ENCODE data around the gene CCP110. TPM values are rescaled to one million over a fixed set of nuclear protein-coding genes. Genes with fewer than 3 reads are reported as not detected.
A peak's percentile ranks its signal among the peaks of the same experiment; 100 is the strongest.

CCP110 gene
- total RNA-seq, 5 donors from 2014 or later (not counting 1 experiment from before 2014, with no cell fraction given): 12.3 to 18.8 (median 17.1) TPM

- Histone ChIP-seq H3K36me3 (ENCODE audit: control insufficient read depth in 2 of 2, extremely low read depth in 1 of 2, insufficient read depth in 1 of 2, low read length in 1 of 2) (no peaks in the 10 kb centered on the region), H3K9me3 (no peaks in the 10 kb centered on the region), H3K4me1 (ENCODE audit: control insufficient read depth in 1 of 2, extremely low read depth in 1 of 2, insufficient read depth in 2 of 2, low read length in 2 of 2) (peaks cover 2 to 3% of the 10 kb centered on the region in 2 experiments), H3K4me3 (ENCODE audit: control insufficient read depth in 1 of 2, extremely low read depth in 1 of 2, low read length in 1 of 2) (no peak overlapping the region), H3K27me3 (replicated peaks in 1 of 2; ENCODE audit: control insufficient read depth in 2 of 2, extremely low read depth in 1 of 2, insufficient read depth in 2 of 2, low read length in 1 of 2) (no peaks in the 10 kb centered on the region), H3K27ac (ENCODE audit: low read length) (no peak overlapping the region)
- peaks cover 3% of the 10 kb centered on the region for H3K36me3 Mint-ChIP-seq
- ChIA-PET CTCF (no interaction called here), POLR2A (no interaction called here)
- H3K27ac Mint-ChIP-seq: no peak overlapping the region
- DNase-seq: no peak
- no peaks in the 10 kb centered on the region for H3K9me3 Mint-ChIP-seq
- 100% methylated on average over 1 of the region's 1 CpG for whole genome bisulfite sequencing (ENCODE audit: insufficient coverage)
- no peak overlapping the region for H3K4me3 Mint-ChIP-seq
- ATAC-seq (replicated peaks in 1 of 4): no peak
- H3K27me3 Mint-ChIP-seq: no peaks in the 10 kb centered on the region
- H3K4me1 Mint-ChIP-seq: peaks cover 9 to 11% (median 11%) of the 10 kb centered on the region in 3 donors
Measured at GRCh38 chr16:19490619-19491018, 33.1 kb upstream of the CCP110 start.

DNA sequence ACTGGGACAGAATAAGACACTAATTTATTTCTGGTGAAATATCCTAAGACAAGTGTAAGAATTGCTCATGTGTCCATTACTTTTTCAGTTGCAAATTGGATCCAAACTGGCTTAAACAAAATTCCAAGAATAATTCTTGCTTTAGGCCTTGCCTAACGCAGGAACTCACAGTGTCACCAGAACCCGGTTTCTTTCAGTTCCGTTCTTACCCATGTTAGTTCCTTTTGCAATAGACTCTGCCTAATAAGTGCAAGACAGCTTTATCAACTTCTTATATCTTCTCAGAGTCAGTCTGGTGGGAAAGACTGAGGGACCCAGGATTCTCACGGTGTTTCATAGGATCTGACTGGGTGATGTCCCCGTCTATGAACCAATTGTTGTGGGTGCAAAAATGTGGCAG is 26.6 kb upstream of the CCP110 start:
- Histone ChIP-seq H3K9me3 (no peaks in the 10 kb centered on the region), H3K27ac (ENCODE audit: low read length) (no peak overlapping the region), H3K36me3 (ENCODE audit: control insufficient read depth in 2 of 2, extremely low read depth in 1 of 2, insufficient read depth in 1 of 2, low read length in 1 of 2) (peaks cover 9 to 21% of the 10 kb centered on the region in 2 donors), H3K4me3 (ENCODE audit: control insufficient read depth in 1 of 2, extremely low read depth in 1 of 2, low read length in 1 of 2) (no peak overlapping the region), H3K27me3 (replicated peaks in 1 of 2; ENCODE audit: control insufficient read depth in 2 of 2, extremely low read depth in 1 of 2, insufficient read depth in 2 of 2, low read length in 1 of 2) (no peaks in the 10 kb centered on the region), H3K4me1 (ENCODE audit: control insufficient read depth in 1 of 2, extremely low read depth in 1 of 2, insufficient read depth in 2 of 2, low read length in 2 of 2) (peaks cover 2 to 3% of the 10 kb centered on the region in 2 experiments)
- Mint-ChIP-seq H3K27me3 (no peaks in the 10 kb centered on the region), H3K36me3 (peaks cover 25% of the 10 kb centered on the region), H3K4me3 (no peak overlapping the region), H3K9me3 (no peaks in the 10 kb centered on the region), H3K27ac (no peak overlapping the region), H3K4me1 (peaks cover 9 to 11% (median 11%) of the 10 kb centered on the region in 3 donors)
- WGBS (ENCODE audit: insufficient coverage): 69% methylated on average over 4 of the region's 5 CpGs
- ChIA-PET POLR2A (no interaction called here), CTCF (no interaction called here)
- DNase-seq (no peak), ATAC-seq (replicated peaks in 1 of 4) (no peak)

DNA sequence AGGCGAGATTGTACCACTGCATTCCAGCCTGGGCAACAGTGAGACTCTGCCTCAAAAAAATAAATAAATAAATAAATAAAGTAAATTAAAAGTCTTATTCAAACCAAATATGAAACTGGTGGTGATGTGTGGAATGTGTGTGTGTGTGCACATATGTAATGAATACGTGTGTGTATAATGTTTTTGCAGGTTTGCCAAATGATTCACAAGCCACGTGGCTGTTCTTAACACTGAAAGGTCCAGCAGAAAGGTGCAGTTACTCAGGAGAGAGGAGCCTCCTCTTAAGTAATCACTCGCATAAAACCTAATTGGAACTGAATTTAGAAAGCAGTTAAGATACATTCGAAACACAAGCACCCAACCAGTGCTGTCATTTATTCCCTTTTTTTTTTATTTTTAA is 24.7 kb upstream of the CCP110 start:
- H3K36me3 ChIP-seq (ENCODE audit: control insufficient read depth in 2 of 2, extremely low read depth in 1 of 2, insufficient read depth in 1 of 2, low read length in 1 of 2): peaks cover 17 to 38% of the 10 kb centered on the region in 2 donors
- Mint-ChIP-seq H3K27ac (no peak overlapping the region), H3K27me3 (no peaks in the 10 kb centered on the region), H3K9me3 (no peaks in the 10 kb centered on the region), H3K4me1 (peaks cover 3 to 4% (median 4%) of the 10 kb centered on the region in 3 donors), H3K36me3 (peaks cover 38% of the 10 kb centered on the region), H3K4me3 (no peak overlapping the region)
- peaks cover 0 to 3% of the 10 kb centered on the region in 2 experiments for H3K4me1 ChIP-seq (ENCODE audit: control insufficient read depth in 1 of 2, extremely low read depth in 1 of 2, insufficient read depth in 2 of 2, low read length in 2 of 2)
- 100% methylated on average over 1 of the region's 5 CpGs for WGBS (ENCODE audit: insufficient coverage)
- no peak overlapping the region for H3K4me3 ChIP-seq (ENCODE audit: control insufficient read depth in 1 of 2, extremely low read depth in 1 of 2, low read length in 1 of 2)
- no peak for ATAC-seq (replicated peaks in 1 of 4)
- no peaks in the 10 kb centered on the region for H3K9me3 ChIP-seq
- no peak overlapping the region for H3K27ac ChIP-seq (ENCODE audit: low read length)
- DNase-seq: no peak
- no peaks in the 10 kb centered on the region for H3K27me3 ChIP-seq (replicated peaks in 1 of 2; ENCODE audit: control insufficient read depth in 2 of 2, extremely low read depth in 1 of 2, insufficient read depth in 2 of 2, low read length in 1 of 2)
- POLR2A ChIA-PET: no interaction called here
- CTCF ChIA-PET: interaction anchor here in 1 of 2 donors (0.7 kb wide), 1 partner anchor 9 kb away, joined by 3 read pairs; no protein-coding TSS in a partner anchor

GRCh38 chr16:19499481-19499880 is 24.3 kb upstream of the CCP110 start:
- ATAC-seq (replicated peaks in 1 of 4): no peak
- Mint-ChIP-seq H3K36me3 (peaks cover 41% of the 10 kb centered on the region), H3K4me1 (no peaks in the 10 kb centered on the region), H3K27ac (no peak overlapping the region), H3K27me3 (no peaks in the 10 kb centered on the region), H3K9me3 (no peaks in the 10 kb centered on the region), H3K4me3 (no peak overlapping the region)
- peaks cover 17 to 43% of the 10 kb centered on the region in 2 donors for H3K36me3 ChIP-seq (ENCODE audit: control insufficient read depth in 2 of 2, extremely low read depth in 1 of 2, insufficient read depth in 1 of 2, low read length in 1 of 2)
- no peaks in the 10 kb centered on the region for H3K9me3 ChIP-seq
- H3K4me1 ChIP-seq (ENCODE audit: control insufficient read depth in 1 of 2, extremely low read depth in 1 of 2, insufficient read depth in 2 of 2, low read length in 2 of 2): no peaks in the 10 kb centered on the region
- no peaks in the 10 kb centered on the region for H3K27me3 ChIP-seq (replicated peaks in 1 of 2; ENCODE audit: control insufficient read depth in 2 of 2, extremely low read depth in 1 of 2, insufficient read depth in 2 of 2, low read length in 1 of 2)
- H3K27ac ChIP-seq (ENCODE audit: low read length): no peak overlapping the region
- POLR2A ChIA-PET: no interaction called here
- CTCF ChIA-PET: interaction anchor here in 1 of 2 donors (0.7 kb wide), 1 partner anchor 9 kb away, joined by 3 read pairs; no protein-coding TSS in a partner anchor
- no peak for DNase-seq
- WGBS (ENCODE audit: insufficient coverage): no CpG with 5 or more reads among the region's 3 CpGs
- no peak overlapping the region for H3K4me3 ChIP-seq (ENCODE audit: control insufficient read depth in 1 of 2, extremely low read depth in 1 of 2, low read length in 1 of 2)

- WGBS (ENCODE audit: insufficient coverage): no CpG with 5 or more reads among the region's 3 CpGs
- no peaks in the 10 kb centered on the region for H3K27me3 Mint-ChIP-seq
- H3K4me1 ChIP-seq (ENCODE audit: control insufficient read depth in 1 of 2, extremely low read depth in 1 of 2, insufficient read depth in 2 of 2, low read length in 2 of 2): no peaks in the 10 kb centered on the region
- no peaks in the 10 kb centered on the region for H3K27me3 ChIP-seq (replicated peaks in 1 of 2; ENCODE audit: control insufficient read depth in 2 of 2, extremely low read depth in 1 of 2, insufficient read depth in 2 of 2, low read length in 1 of 2)
- ChIA-PET POLR2A (no interaction called here), CTCF (interaction anchor here (0.5 to 2.0 kb wide), 11 partner anchors 16 to 416 kb away, joined by 3 to 30 read pairs (median 4); partner anchors contain the start of gene VPS35L (in 1 of the 2))
- H3K36me3 ChIP-seq (ENCODE audit: control insufficient read depth in 2 of 2, extremely low read depth in 1 of 2, insufficient read depth in 1 of 2, low read length in 1 of 2): peaks cover 17 to 68% of the 10 kb centered on the region in 2 donors
- ATAC-seq (replicated peaks in 1 of 4) (peak in 3 of 4 experiments; percentile 38 to 46 (median 46)), DNase-seq (peak in 34 of 35 experiments; percentile 5 to 76 (median 46))
- no peak overlapping the region for H3K27ac Mint-ChIP-seq
- H3K27ac ChIP-seq (ENCODE audit: low read length): no peak overlapping the region
- no peaks in the 10 kb centered on the region for H3K9me3 ChIP-seq
- no peak overlapping the region for H3K4me3 Mint-ChIP-seq
- no peaks in the 10 kb centered on the region for H3K9me3 Mint-ChIP-seq
- H3K36me3 Mint-ChIP-seq: peaks cover 59% of the 10 kb centered on the region
- H3K4me1 Mint-ChIP-seq: no peaks in the 10 kb centered on the region
- no peak overlapping the region for H3K4me3 ChIP-seq (ENCODE audit: control insufficient read depth in 1 of 2, extremely low read depth in 1 of 2, low read length in 1 of 2)
Measured at GRCh38 chr16:19502395-19503131, 21.2 kb upstream of the CCP110 start.

DNA sequence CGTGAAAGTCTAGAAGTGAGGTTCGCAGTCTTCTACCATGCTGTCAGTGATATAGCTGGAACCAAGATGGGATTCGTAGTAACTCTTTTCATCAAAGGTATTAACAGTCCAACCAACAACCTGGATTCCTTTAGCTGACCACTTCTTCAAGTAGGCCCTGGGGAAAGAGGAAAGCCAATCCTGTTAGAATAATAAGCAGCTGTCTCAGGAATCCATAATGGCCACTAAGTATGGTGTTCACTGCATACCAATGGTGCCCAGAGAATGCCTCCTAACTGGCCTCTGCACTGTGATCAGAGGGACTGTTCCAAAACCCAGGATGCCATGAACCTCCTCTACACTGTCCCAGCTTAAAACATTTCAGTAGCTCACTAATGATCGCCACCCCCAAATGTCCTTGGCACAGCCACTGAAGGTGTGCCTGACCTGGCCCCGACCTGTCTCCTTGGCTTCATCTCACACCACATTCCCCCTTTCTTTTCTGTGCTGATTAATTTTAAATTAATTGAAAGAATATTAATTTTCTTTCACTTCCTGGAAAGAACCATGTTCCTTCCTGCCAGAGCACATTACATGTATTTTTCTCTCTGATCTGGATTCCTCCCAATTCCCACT is 20.2 kb upstream of the CCP110 start:
- no peaks in the 10 kb centered on the region for H3K9me3 ChIP-seq
- ATAC-seq (replicated peaks in 1 of 4): no peak
- ChIA-PET POLR2A (no interaction called here), CTCF (interaction anchor here (0.5 to 2.0 kb wide), 6 partner anchors 15 to 467 kb away, joined by 3 to 30 read pairs (median 4); partner anchors contain the start of gene VPS35L (in 1 of the 2))
- no peak overlapping the region for H3K27ac Mint-ChIP-seq
- H3K4me1 ChIP-seq (ENCODE audit: control insufficient read depth in 1 of 2, extremely low read depth in 1 of 2, insufficient read depth in 2 of 2, low read length in 2 of 2): no peaks in the 10 kb centered on the region
- H3K9me3 Mint-ChIP-seq: no peaks in the 10 kb centered on the region
- WGBS (ENCODE audit: insufficient coverage): no CpG with 5 or more reads among the region's 5 CpGs
- peaks cover 59% of the 10 kb centered on the region for H3K36me3 Mint-ChIP-seq
- no peaks in the 10 kb centered on the region for H3K4me1 Mint-ChIP-seq
- H3K27me3 Mint-ChIP-seq: no peaks in the 10 kb centered on the region
- no peak overlapping the region for H3K4me3 Mint-ChIP-seq
- no peak overlapping the region for H3K27ac ChIP-seq (ENCODE audit: low read length)
- H3K36me3 ChIP-seq (ENCODE audit: control insufficient read depth in 2 of 2, extremely low read depth in 1 of 2, insufficient read depth in 1 of 2, low read length in 1 of 2): peaks cover 20 to 71% of the 10 kb centered on the region in 2 donors
- no peak for DNase-seq
- no peaks in the 10 kb centered on the region for H3K27me3 ChIP-seq (replicated peaks in 1 of 2; ENCODE audit: control insufficient read depth in 2 of 2, extremely low read depth in 1 of 2, insufficient read depth in 2 of 2, low read length in 1 of 2)
- no peak overlapping the region for H3K4me3 ChIP-seq (ENCODE audit: control insufficient read depth in 1 of 2, extremely low read depth in 1 of 2, low read length in 1 of 2)
